CD4-positive, alpha-beta T cell (primary cell): Measurements from ENCODE around the gene ERBB3. TPM values are rescaled to one million over a fixed set of nuclear protein-coding genes. Genes with fewer than 3 reads are reported as not detected.
A peak's percentile ranks its signal among the peaks of the same experiment; 100 is the strongest.
"Not testable (repeated sequence)": the region's sequence is repeated elsewhere in the genome, so short reads cannot be mapped to it uniquely, and the experiment has no call there.

Experiments used
- ATAC-seq: fragments of 200-7000 bp; cut with Tn5 transposase; one replicate; pipeline ENCODE4 v1.10.0; 2022; ENCODE audit warnings: mild to moderate bottlenecking; ENCODE audit not compliant: poor library complexity
- CTCF ChIA-PET: fragments of 350-600 bp; sonication (Branson Sonifier 250); formaldehyde crosslinking; loops from one replicate; lab custom pipeline; 2021; ENCODE audit warnings: antibody characterized with exemption, inconsistent platforms; lab: Charles Lee
- POLR2A ChIA-PET: fragments of 350-600 bp; sonication (Branson Sonifier 250); formaldehyde crosslinking; loops from one replicate; lab custom pipeline; 2021; ENCODE audit warnings: antibody characterized with exemption, inconsistent platforms; lab: Charles Lee
- DNase-seq, 14 experiments: peaks; one replicate each; pipeline ENCODE4 v3.0.0-alpha.2; 2013 to 2020; ENCODE audit warnings: mixed read lengths in 2 of 14
- H3K27ac ChIP-seq, 2 donors: one replicate each; pipeline versions ENCODE4 v1.5.1 to v1.7.0; 2013; ENCODE audit warnings: low read length in 2 of 2, low read depth in 1 of 2, mild to moderate bottlenecking in 1 of 2
- H3K27me3 ChIP-seq, 2 experiments: 1 replicate in 1 of 2; 2 replicates in 1 of 2; pipeline versions ENCODE4 v1.6.1 to v1.7.0; 2013; ENCODE audit warnings: low read length in 2 of 2, control low read depth in 1 of 2, mild to moderate bottlenecking in 1 of 2, moderate library complexity in 1 of 2; ENCODE audit not compliant: insufficient read depth in 2 of 2, control insufficient read depth in 1 of 2
- H3K36me3 ChIP-seq: one replicate; pipeline ENCODE4 v1.6.1; 2013; ENCODE audit warnings: low read length, control low read depth; ENCODE audit not compliant: insufficient read depth
- H3K4me1 ChIP-seq: one replicate; pipeline ENCODE4 v1.6.1; 2013; ENCODE audit warnings: low read length, control low read depth; ENCODE audit not compliant: insufficient read depth
- H3K4me3 ChIP-seq: one replicate; pipeline ENCODE4 v1.5.1; 2013; ENCODE audit warnings: mild to moderate bottlenecking, low read length, moderate library complexity
- H3K9me3 ChIP-seq, 2 experiments: 1 replicate in 1 of 2; 2 replicates in 1 of 2; pipeline versions ENCODE4 v1.6.1 to v1.7.0; 2013; ENCODE audit warnings: low read length in 2 of 2, mild to moderate bottlenecking in 2 of 2, control low read depth in 1 of 2, moderate library complexity in 1 of 2; ENCODE audit not compliant: control insufficient read depth in 1 of 2, insufficient read depth in 1 of 2
- H3K27ac Mint-ChIP-seq: one replicate; pipeline ENCODE4 v1.8.0; 2020; ENCODE audit warnings: mixed read lengths
- H3K27me3 Mint-ChIP-seq: one replicate; pipeline ENCODE4 v1.8.0; 2021; ENCODE audit warnings: mixed read lengths
- H3K36me3 Mint-ChIP-seq: one replicate; pipeline ENCODE4 v1.8.0; 2021; ENCODE audit warnings: low read depth, mixed read lengths
- H3K4me1 Mint-ChIP-seq: one replicate; pipeline ENCODE4 v1.8.0; 2021; ENCODE audit warnings: low read depth, mixed read lengths
- H3K4me3 Mint-ChIP-seq: one replicate; pipeline ENCODE4 v1.8.0; 2020; ENCODE audit warnings: mild to moderate bottlenecking, mixed read lengths
- H3K9me3 Mint-ChIP-seq: one replicate; pipeline ENCODE4 v1.8.0; 2020; ENCODE audit warnings: mixed read lengths
- CTCF ChIP-seq: fragments of 200-600 bp; IDR thresholded peaks from one replicate; pipeline ENCODE4 v1.8.0; 2022; ENCODE audit warnings: antibody characterized with exemption, mild to moderate bottlenecking
- intact Hi-C, 2 experiments: fragments of 100-400 bp; cut with DNase I in 1 of 2; cut with micrococcal nuclease in 1 of 2; formaldehyde crosslinking; loops; one replicate each; pipeline versions ENCODE4 v1.15.1 to v1.9.0; 2023 to 2025; cut with DNase I, micrococcal nuclease
- total RNA-seq, 174 experiments: library from RNA in 2 of 174; stranded (reverse) in 2 of 174; gene quantifications; one replicate each; pipeline ENCODE4 v1.2.3 and lab custom pipeline; 2021 to 2026

The ERBB3 gene
- total RNA-seq, 2 experiments from 2014 or later = 0.22 to 0.47 TPM

GRCh38 chr12:56074396-56074795, 5.6 kb upstream of the ERBB3 start:
- Histone ChIP-seq H3K4me3 (no peak overlapping the region), H3K27me3 (no peaks in the 10 kb centered on the region), H3K27ac (no peak overlapping the region), H3K36me3 (no peaks in the 10 kb centered on the region), H3K4me1 (peaks cover 7% of the 10 kb centered on the region), H3K9me3 (no peaks in the 10 kb centered on the region)
- Mint-ChIP-seq H3K4me1 (peaks cover 5% of the 10 kb centered on the region), H3K9me3 (no peaks in the 10 kb centered on the region), H3K4me3 (no peak overlapping the region), H3K27me3 (no peaks in the 10 kb centered on the region), H3K36me3 (no peaks in the 10 kb centered on the region), H3K27ac (no peak overlapping the region)
- DNase-seq (no peak), ATAC-seq (no peak)
- intact Hi-C loops = no loop called here
- no peak for TF ChIP-seq CTCF
- CTCF ChIA-PET = no interaction called here
- POLR2A ChIA-PET = no interaction called here

GRCh38 chr12:56077966-56078365, 2.0 kb upstream of the ERBB3 start:
- Mint-ChIP-seq H3K27me3 (peaks cover 17% of the 10 kb centered on the region), H3K4me3 (peak overlapping the region; percentile 87), H3K4me1 (peaks cover 14% of the 10 kb centered on the region)
- DNase-seq, H3K4me3 ChIP-seq, H3K27ac ChIP-seq, intact Hi-C loops, H3K36me3 Mint-ChIP-seq, H3K27ac Mint-ChIP-seq, ATAC-seq, H3K9me3 Mint-ChIP-seq, H3K9me3 ChIP-seq, H3K36me3 ChIP-seq: not testable (repeated sequence)
- peaks cover 21% of the 10 kb centered on the region for H3K4me1 ChIP-seq
- POLR2A ChIA-PET = interaction anchor here (0.9 to 2.1 kb wide), 2 partner anchors 26 to 40 kb away, joined by 7 to 11 read pairs; partner anchors contain the start of genes PA2G4 and ZC3H10
- CTCF ChIA-PET = interaction anchor here (1.8 to 5.1 kb wide), 3 partner anchors 26 to 48 kb away, joined by 4 to 32 read pairs (median 6); partner anchors contain the start of gene PA2G4
- H3K27me3 ChIP-seq = peaks cover 9 to 14% of the 10 kb centered on the region in 2 experiments

- no peak for ATAC-seq
- intact Hi-C loops = no loop called here
- Mint-ChIP-seq H3K36me3 (no peaks in the 10 kb centered on the region), H3K4me1 (peaks cover 14% of the 10 kb centered on the region), H3K4me3 (peak overlapping the region; percentile 87), H3K27ac (no peak overlapping the region), H3K27me3 (peaks cover 17% of the 10 kb centered on the region), H3K9me3 (no peaks in the 10 kb centered on the region)
- Histone ChIP-seq H3K27ac (no peak overlapping the region), H3K9me3 (no peaks in the 10 kb centered on the region), H3K27me3 (peaks cover 13 to 17% of the 10 kb centered on the region in 2 experiments), H3K36me3 (no peaks in the 10 kb centered on the region), H3K4me3 (no peak overlapping the region), H3K4me1 (peaks cover 21% of the 10 kb centered on the region)
- DNase-seq = no peak
- TF ChIP-seq CTCF = no peak
- CTCF ChIA-PET = interaction anchor here (1.4 to 5.1 kb wide), 5 partner anchors 25 to 48 kb away, joined by 3 to 32 read pairs (median 6); partner anchors contain the start of genes PA2G4 and ZC3H10
- POLR2A ChIA-PET = interaction anchor here (0.9 to 2.1 kb wide), 2 partner anchors 25 to 39 kb away, joined by 7 to 11 read pairs; partner anchors contain the start of genes PA2G4 and ZC3H10
Observed at GRCh38 chr12:56078427-56078826, 1.5 kb upstream of the ERBB3 start.
